ENCODE results near the gene NT5M.

NT5M gene

GRCh38 chr17:17289086-17289485 is 14.1 kb upstream of the NT5M start:
- no peak for TF ChIP-seq EZH2phosphoT487 (IDR thresholded peaks at IDR 0.05; ENCODE audit: borderline replicate concordance)
- no peak for TF ChIP-seq CTCF (conservative IDR thresholded peaks at IDR 0.05; ENCODE audit: low read length)
- no peaks in the 10 kb centered on the region for H3K36me3 ChIP-seq (ENCODE audit: insufficient read depth, low read length)
- H3K27me3 ChIP-seq (ENCODE audit: insufficient read depth, low read length, poor library complexity, severe bottlenecking): no peaks in the 10 kb centered on the region
- no peak overlapping the region for H3K4me2 ChIP-seq (ENCODE audit: low read depth, low read length, poor library complexity, severe bottlenecking)
- no peaks in the 10 kb centered on the region for H3F3A ChIP-seq (ENCODE audit: low read depth)
- no peaks in the 10 kb centered on the region for H3K9me2 ChIP-seq (replicated peaks; ENCODE audit: low read depth, low read length)
- no peaks in the 10 kb centered on the region for H4K20me1 ChIP-seq (ENCODE audit: insufficient read depth, low read length, poor library complexity, severe bottlenecking)
- H3K79me2 ChIP-seq (ENCODE audit: insufficient read depth, low read length): no peaks in the 10 kb centered on the region
- H3K9ac ChIP-seq (ENCODE audit: low read depth, low read length, poor library complexity, severe bottlenecking): no peak overlapping the region
- H3K4me1 ChIP-seq (ENCODE audit: insufficient read depth, low read length, poor library complexity, severe bottlenecking): no peaks in the 10 kb centered on the region
- H2AFZ ChIP-seq (ENCODE audit: low read length): no peak overlapping the region
- H3K9me3 ChIP-seq (ENCODE audit: insufficient read depth, low read depth, low read length): no peaks in the 10 kb centered on the region
- no peak overlapping the region for H3K4me3 ChIP-seq (ENCODE audit: low read length, poor library complexity, severe bottlenecking)

DNA sequence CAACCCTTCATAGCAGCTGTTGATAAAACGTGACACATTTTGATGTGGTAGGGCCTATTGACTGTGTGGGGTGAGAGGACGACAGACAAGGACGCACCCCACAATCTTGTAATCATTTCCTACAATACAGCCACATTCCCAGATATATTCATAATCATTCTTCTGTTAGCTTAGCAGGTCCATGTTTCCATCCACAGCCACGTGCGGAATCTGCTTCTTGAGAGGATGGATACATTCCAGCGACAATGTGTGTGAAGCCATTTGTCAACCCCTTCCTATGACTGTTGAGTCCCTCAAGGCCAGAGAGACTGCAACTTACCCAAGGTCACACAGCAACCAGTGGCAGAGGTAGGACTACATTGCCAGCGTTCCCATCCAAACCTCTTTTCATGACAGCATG is 13.5 kb upstream of the NT5M start:
- TF ChIP-seq CTCF (conservative IDR thresholded peaks at IDR 0.05; ENCODE audit: low read length): no peak
- TF ChIP-seq EZH2phosphoT487 (IDR thresholded peaks at IDR 0.05; ENCODE audit: borderline replicate concordance): no peak
- H3K9me2 ChIP-seq (replicated peaks; ENCODE audit: low read depth, low read length): no peaks in the 10 kb centered on the region
- H3K36me3 ChIP-seq (ENCODE audit: insufficient read depth, low read length): no peaks in the 10 kb centered on the region
- no peaks in the 10 kb centered on the region for H4K20me1 ChIP-seq (ENCODE audit: insufficient read depth, low read length, poor library complexity, severe bottlenecking)
- H3K4me3 ChIP-seq (ENCODE audit: low read length, poor library complexity, severe bottlenecking): no peak overlapping the region
- H3K4me1 ChIP-seq (ENCODE audit: insufficient read depth, low read length, poor library complexity, severe bottlenecking): no peaks in the 10 kb centered on the region
- H3F3A ChIP-seq (ENCODE audit: low read depth): no peaks in the 10 kb centered on the region
- H2AFZ ChIP-seq (ENCODE audit: low read length): no peak overlapping the region
- H3K4me2 ChIP-seq (ENCODE audit: low read depth, low read length, poor library complexity, severe bottlenecking): no peak overlapping the region
- H3K79me2 ChIP-seq (ENCODE audit: insufficient read depth, low read length): no peaks in the 10 kb centered on the region
- H3K9ac ChIP-seq (ENCODE audit: low read depth, low read length, poor library complexity, severe bottlenecking): no peak overlapping the region
- no peaks in the 10 kb centered on the region for H3K9me3 ChIP-seq (ENCODE audit: insufficient read depth, low read depth, low read length)
- no peaks in the 10 kb centered on the region for H3K27me3 ChIP-seq (ENCODE audit: insufficient read depth, low read length, poor library complexity, severe bottlenecking)

DNA sequence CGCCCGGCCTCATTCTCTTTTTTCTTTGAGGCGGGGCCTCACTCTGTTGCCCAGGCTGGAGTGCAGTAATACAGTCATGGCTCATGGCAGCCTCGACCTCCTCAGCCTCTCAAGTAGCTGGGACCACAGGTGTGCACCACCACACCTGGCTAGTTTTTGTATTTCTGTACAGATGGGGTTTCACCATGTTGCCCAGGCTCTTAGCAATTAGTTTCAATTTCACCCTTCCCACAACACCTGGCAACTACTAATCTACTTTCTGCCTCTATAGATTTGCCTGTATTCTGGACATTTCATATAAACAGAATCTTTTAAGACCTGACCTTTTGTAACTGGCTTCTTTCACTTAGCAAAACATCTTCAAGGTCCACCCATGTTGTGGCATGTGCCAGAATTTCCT is 8.0 kb upstream of the NT5M start:
- no peaks in the 10 kb centered on the region for H3K9me3 ChIP-seq (ENCODE audit: insufficient read depth, low read depth, low read length)
- H3K4me1 ChIP-seq (ENCODE audit: insufficient read depth, low read length, poor library complexity, severe bottlenecking): peaks cover 5% of the 10 kb centered on the region
- H3K79me2 ChIP-seq (ENCODE audit: insufficient read depth, low read length): no peaks in the 10 kb centered on the region
- TF ChIP-seq CTCF (conservative IDR thresholded peaks at IDR 0.05; ENCODE audit: low read length) (no peak), EZH2phosphoT487 (IDR thresholded peaks at IDR 0.05; ENCODE audit: borderline replicate concordance) (no peak)
- no peaks in the 10 kb centered on the region for H3K9me2 ChIP-seq (replicated peaks; ENCODE audit: low read depth, low read length)
- H4K20me1 ChIP-seq (ENCODE audit: insufficient read depth, low read length, poor library complexity, severe bottlenecking): no peaks in the 10 kb centered on the region
- no peak overlapping the region for H2AFZ ChIP-seq (ENCODE audit: low read length)
- H3F3A ChIP-seq (ENCODE audit: low read depth): no peaks in the 10 kb centered on the region
- no peaks in the 10 kb centered on the region for H3K36me3 ChIP-seq (ENCODE audit: insufficient read depth, low read length)
- H3K27me3 ChIP-seq (ENCODE audit: insufficient read depth, low read length, poor library complexity, severe bottlenecking): no peaks in the 10 kb centered on the region
- no peak overlapping the region for H3K4me2 ChIP-seq (ENCODE audit: low read depth, low read length, poor library complexity, severe bottlenecking)
- no peak overlapping the region for H3K4me3 ChIP-seq (ENCODE audit: low read length, poor library complexity, severe bottlenecking)
- no peak overlapping the region for H3K9ac ChIP-seq (ENCODE audit: low read depth, low read length, poor library complexity, severe bottlenecking)
